Measurements from ENCODE around the gene C3orf80.
A peak's percentile ranks its signal among the peaks of the same experiment; 100 is the strongest.
"Not testable (repeated sequence)": the region's sequence is repeated elsewhere in the genome, so short reads cannot be mapped to it uniquely, and the experiment has no call there.

C3orf80 gene

DNA sequence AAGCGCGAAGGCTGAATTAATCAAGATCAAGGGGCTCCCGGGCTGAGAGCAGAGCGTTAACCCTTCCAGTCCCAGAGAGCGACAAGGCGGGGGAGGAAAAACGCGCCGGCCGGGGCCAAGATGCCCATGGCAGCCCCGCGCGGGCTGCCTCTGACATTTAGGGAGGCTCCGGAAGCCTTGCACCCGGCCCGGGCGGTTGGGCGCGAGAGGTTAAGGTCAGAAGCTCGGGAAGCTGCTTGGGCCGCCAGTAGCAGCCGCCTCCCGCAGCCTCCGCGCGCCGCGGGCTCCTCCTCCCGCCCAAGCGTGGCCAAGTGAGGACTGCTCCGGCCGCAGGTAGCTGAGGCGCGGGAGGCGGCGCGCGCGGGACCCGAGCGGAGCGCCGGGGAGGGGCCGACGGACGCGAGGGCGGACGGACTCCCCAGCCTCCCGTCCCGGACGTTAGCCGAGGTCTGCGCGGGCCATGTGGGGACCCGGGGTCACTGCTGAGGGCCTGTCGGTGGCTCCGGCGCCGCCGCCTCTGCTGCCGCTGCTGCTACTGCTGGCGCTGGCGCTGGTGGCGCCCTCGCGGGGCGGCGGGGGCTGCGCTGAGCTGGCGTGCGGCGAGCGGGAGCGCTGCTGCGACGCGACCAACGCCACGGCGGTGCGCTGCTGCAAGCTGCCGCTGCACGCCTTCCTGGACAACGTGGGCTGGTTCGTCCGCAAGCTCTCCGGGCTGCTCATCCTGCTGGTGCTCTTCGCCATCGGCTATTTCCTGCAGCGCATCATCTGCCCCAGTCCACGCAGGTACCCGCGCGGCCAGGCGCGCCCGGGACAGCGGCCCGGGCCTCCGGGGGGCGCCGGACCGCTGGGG is at the start of gene C3orf80:
C3orf80 (plus strand) TSS at position 247 of the 850 bp plus-strand sequence; CDS start at position 461, 214 bp downstream.
- peak; percentile 83 for DNase-seq (ENCODE audit: low read depth, low spot score)

DNA sequence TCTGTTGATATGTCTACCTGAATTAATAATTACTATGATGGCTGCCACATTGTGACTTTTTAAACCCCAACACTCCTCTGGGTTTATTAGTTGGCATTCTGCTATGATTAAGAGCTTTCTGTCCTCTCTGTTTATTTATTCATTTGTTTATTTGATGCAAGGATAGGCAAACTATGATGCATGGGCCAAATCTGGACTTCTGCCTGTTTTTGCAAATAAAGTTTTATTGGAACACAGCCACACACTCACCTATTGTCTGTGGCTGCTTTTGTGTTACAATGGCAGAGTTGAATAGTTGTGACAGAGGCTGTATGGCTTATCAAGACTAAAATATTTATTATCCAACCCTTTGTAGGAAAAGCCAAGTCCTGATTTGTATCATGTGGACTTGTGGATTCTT is 48.3 kb upstream of the C3orf80 start:
- no peak for DNase-seq (ENCODE audit: low read depth, low spot score)

DNA sequence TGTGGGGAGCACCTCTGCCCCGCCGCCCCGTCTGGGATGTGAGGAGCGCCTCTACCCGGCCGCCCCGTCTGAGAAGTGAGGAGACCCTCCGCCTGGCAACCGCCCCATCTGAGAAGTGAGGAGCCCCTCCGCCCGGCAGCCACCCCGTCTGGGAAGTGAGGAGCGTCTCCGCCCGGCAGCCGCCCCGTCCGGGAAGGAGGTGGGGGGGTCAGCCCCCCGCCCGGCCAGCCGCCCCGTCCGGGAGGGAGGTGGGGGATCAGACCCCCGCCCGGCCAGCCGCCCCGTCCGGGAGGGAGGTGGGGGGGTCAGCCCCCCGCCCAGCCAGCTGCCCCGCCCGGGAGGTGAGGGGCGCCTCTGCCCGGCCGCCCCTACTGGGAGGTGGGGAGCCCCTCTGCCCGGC is 46.6 kb upstream of the C3orf80 start:
- DNase-seq (ENCODE audit: low read depth, low spot score) = not testable (repeated sequence)

DNA sequence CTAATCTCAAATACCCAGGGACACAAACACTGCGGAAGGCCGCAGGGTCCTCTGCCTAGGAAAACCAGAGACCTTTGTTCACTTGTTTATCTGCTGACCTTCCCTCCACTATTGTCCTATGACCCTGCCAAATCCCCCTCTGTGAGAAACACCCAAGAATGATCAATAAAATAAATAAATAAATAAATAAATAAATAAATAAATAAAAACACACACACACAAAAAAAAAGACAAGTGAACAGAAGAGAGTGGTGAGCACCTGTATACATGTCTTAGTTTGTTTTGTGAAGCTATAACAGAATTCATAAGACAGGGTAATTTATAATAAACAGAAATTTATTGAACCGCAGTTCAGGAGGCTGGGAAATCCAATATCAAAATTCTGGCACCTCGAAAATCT is 45.8 kb upstream of the C3orf80 start:
- DNase-seq (ENCODE audit: low read depth, low spot score) = not testable (repeated sequence)

DNA sequence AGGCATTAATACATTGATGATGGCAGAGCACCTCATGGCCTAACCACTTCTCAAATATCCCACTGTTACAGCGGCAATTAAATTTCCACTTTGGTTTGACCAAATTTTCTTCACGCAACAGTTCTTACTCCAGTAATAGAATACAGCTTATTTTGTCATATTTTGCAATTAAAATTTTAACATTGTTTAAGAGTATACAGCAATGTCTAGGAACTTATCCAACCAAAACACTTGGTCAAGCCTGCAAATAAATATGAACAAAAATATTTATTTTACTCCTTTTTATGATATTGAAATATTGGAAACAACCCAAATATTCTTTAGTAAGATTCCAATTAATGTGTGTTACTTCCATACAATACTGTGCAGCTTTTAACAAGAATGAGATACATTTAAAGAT is 45.3 kb upstream of the C3orf80 start:
- DNase-seq (ENCODE audit: low read depth, low spot score) = no peak

DNA sequence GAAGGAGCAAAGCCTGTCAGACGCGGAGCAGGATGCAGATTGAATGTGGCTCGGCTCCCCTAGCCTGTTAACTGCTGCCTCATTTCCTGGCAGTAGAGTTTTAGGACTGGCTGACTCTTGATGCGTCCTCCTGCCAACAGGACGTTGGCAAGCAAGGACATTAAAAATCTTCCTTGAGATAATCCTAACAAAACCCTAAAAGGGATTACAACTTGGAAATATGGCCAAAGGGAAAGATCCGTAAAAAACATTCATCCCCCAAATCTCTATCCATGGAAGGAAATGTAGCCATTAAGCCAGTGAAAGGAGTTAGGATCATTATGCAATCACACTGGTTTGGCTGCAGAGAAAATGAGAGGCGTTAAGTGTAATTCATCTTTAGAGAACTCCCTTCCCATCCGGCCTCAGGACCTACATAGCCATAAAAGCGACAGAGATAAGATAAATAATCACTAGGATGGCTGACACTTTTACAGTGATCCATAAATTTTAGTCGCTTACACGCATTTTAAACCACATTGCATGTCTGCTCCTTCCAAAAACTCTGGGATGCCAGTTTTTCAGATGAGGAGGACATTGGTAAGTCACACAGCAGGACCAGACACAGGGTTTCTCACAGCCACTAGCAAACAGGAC is 44.5 kb upstream of the C3orf80 start:
- DNase-seq (ENCODE audit: low read depth, low spot score) = peak; percentile 3

DNA sequence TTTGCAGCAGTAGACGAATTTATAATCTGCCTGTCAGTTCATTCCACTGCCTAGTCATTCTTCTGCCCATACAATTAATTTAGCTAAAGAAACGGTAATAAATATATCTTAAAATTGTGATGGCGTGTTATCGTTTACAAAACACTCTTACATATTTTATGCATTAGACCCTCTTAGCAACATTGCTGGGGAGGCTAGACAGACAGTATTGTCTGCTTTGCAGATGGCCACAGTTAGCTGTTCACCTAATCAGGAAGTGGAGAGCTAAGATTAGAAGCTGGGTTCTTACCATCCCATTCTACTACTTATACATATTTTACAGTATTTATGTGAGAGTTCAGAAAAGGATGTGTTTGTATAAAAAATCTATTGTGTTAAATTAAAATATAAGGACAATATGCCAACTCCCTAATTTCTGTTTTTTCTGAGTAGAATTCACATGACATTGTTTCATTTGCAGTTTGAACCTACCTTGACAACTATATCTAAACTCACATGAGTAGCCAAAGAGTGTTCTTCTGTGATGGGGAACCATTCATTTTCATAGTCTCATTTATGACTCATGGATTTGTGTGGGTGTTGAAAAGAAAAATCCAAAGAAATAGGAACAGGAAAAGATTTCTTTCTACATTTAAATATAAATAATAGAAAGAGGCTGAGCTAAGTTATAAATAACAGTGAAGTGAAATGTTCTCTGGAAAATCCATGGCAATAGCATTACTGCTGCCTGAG is 41.7 kb upstream of the C3orf80 start:
- no peak for DNase-seq (ENCODE audit: low read depth, low spot score)

DNA sequence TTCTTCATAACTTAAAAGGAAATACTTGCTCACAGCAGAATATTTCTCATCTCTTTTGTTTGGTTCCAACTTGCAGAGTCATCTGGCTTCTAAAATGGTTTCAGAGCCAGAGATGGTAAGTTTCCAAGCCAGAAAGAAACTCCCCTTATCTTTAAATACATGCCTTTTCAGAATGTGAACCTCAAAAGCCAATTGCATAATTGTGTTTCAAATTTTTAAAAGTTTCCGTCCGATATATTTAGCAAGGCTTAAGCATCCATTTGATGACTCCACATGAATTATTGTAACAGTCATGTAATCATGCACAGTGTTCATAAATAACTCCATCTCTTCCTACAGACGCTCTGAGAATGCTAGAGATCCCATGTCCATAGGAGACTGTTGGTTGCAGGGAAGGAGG is 40.6 kb upstream of the C3orf80 start:
- DNase-seq (ENCODE audit: low read depth, low spot score) = no peak

DNA sequence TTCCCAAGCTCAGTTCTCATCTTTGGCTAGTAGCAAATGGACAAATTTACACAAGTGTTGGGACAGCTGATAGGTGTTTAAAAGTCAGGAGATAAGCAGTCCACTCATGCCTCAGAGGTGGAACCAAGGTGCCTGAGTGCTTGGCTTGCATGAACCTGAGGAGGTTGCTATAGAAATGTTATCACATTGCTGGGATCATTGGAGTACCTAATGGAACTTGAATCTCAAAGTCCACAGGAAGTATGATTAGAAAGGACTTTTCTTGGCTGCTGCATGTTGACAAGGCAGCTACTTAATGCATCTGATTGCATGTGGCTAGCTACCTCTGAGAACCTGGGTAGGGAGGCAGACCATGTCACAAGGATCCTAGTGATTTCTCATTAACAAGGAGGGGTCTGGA is 39.5 kb upstream of the C3orf80 start:
- DNase-seq (ENCODE audit: low read depth, low spot score) = no peak

DNA sequence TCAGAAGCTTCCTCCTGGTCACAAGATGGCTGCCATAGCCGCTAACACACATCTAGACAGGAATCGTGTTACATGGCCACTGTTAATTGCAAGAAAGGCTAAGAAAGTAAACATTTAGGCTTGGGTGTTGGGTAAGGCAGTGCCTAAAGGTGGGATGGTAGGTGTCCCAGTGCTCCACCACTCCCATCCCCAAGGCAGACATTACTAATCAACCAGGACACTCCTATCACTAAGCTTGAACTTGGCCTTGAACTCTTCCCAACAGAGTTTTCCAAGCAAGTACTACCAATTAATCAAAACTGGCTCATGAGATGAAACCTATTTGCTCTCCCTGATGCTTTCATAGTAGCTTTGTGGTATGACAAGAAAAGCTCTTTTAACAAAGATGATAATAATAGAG is 37.9 kb upstream of the C3orf80 start:
- no peak for DNase-seq (ENCODE audit: low read depth, low spot score)

DNA sequence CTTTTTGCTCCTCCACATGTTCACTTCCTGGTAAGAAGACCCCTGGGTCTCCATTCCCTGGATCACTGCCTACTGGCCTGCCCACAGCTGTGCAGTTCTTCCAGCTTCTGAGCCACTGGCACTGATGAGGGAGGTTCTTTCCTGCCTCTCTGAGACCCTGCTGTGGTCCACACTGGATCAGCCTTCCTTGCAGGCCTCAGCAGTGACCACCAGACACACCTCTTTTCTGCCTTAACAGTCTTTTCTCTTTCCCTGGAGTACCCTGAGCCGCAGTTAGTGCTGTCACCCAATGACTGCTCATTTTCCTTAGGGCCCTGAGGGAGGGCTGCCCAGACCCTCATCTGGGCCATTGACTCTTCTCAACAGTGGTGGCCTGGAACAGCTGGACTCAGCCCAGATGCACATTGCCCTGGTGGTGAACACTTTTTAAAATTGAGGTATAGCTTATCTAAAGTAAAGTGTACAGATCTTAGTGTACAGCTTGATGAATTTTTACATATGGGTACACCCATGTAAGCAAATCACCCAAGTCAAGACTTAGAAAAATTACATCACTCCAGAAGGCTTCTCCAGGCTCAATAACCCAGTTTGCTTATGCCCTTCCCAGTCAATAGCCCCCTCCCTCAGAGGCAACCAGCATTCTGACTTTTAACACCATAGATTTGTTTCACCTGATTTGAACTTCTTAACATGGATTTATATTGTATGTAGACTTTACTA is 32.8 kb upstream of the C3orf80 start:
- DNase-seq (ENCODE audit: low read depth, low spot score) = no peak

DNA sequence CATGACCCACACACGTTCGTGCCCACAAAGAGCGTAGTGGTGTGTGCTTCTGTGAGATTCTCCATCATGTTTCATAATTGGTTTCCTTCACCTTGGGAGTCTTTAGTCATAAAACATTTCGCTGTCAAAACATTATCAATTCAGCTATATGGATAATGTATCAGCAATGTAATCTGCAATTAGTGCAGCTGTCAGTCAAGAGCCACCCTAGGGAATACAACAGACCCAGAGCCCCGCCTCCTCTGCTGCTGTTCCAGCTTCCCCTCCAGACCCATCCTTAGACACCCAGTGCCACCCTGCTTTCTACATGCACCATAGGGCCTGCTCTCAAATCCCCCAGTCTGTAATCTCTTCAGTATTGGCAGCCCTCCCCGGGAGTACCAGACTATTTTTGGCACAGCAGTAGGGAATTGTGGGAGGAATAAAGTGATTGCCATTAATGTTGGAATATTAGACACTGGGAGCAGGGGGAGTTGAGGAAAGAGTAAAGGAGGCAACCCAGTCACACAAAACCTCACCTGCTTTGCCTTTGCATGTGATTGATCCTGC is 31.5 kb upstream of the C3orf80 start:
- no peak for DNase-seq (ENCODE audit: low read depth, low spot score)

DNA sequence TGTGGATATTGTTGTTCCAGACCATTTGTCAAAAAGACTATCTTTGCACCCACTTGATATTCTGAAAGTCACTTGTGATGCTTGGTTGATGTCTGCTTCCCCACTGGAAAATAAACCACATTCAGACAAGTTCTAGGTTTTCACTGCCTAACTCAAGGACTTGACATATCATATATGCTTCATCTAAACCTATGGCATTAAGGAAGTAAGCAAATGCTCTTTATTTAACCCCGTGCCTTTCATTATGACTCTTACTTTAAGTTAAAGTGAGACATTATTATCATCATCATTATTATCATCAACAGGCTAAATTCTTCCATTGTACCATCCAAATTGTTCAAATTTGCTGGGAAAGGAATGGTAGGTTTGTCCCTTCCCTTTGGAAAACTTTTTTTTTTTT is 30.8 kb upstream of the C3orf80 start:
- no peak for DNase-seq (ENCODE audit: low read depth, low spot score)

DNA sequence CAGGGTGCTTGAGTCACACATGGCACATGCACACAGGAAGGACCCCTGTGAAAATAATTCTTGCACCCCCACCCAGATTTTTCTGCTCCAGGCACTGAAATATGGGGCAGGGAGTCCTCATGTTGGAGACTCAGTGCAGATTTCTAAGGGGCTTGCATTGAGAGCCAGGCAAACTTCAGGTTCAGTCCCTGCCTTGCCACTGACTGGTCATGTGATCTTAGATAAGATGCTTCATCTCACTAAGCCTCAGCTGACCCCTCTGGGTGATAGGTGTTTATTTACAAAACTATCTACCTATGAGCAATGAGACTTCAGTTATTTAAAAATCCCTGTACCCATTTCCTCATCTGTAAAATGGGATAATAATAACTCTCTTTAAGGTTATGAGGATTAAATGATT is 30.1 kb upstream of the C3orf80 start:
- no peak for DNase-seq (ENCODE audit: low read depth, low spot score)

DNA sequence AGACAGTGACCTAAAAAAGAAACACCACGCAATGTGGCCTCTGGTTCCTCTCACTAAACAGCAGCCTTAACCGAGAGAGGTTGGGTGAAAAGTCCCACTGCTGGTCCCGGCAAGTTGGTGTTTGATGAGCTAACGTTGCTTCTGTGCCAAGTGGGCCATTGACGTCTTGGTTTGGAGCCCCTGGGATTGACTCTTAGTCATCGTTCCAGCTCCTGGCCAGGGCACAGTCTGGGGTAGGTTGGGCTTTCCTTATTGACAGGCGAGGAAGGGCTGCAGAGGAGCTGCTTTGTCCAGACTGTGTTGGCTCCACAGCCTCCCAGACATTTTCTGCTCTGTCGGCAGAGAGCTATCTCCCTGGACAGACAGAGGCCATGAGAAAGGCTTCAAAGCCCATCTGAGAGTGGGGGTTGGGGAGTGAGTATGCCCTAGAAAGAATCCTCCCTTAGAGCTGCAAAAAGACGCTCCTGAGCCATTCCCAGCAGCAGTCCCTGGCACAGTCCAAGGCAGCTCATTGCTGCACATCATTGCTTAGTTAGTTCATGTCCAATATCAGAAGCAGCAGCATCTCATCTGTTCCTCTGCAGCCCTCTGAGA is 28.6 kb upstream of the C3orf80 start:
- DNase-seq (ENCODE audit: low read depth, low spot score) = peak; percentile 24

DNA sequence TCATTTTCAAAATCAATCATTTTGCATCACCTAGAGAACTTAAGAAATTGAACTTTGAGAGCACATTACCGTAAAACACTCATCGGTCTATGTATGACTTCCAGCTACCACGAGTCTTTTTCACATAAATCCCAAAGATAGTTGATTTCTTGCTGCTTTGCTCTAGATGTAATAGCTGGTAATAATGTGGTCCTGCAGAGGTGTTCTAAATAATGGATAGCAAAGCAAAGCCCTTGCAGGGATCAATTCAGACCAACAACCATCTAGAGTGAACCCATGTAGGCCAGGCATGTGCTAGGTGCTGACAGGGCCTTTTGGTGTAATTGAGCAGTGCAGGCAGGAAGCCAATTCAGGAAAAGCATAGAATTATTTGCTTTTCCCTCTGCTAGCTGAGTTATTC is 26.1 kb upstream of the C3orf80 start:
- no peak for DNase-seq (ENCODE audit: low read depth, low spot score)

DNA sequence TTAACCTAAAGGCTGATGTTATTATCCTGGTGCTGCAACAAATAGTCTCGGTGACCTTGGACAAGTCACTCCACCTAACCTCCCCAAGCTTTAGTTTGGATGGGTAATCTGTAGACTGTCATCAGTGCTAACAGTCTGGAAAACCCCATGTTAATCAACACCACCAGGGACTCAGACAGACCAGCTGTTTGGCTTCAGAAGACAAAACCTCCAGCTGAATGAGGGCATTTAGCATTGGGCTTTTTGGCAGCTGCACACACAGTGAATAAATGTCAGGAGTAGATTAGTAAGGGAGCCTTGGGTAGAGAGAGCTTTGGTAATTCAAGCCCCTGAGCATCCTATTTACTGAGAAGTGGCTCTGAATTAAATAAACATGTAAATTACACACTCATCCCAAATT is 24.9 kb upstream of the C3orf80 start:
- no peak for DNase-seq (ENCODE audit: low read depth, low spot score)

DNA sequence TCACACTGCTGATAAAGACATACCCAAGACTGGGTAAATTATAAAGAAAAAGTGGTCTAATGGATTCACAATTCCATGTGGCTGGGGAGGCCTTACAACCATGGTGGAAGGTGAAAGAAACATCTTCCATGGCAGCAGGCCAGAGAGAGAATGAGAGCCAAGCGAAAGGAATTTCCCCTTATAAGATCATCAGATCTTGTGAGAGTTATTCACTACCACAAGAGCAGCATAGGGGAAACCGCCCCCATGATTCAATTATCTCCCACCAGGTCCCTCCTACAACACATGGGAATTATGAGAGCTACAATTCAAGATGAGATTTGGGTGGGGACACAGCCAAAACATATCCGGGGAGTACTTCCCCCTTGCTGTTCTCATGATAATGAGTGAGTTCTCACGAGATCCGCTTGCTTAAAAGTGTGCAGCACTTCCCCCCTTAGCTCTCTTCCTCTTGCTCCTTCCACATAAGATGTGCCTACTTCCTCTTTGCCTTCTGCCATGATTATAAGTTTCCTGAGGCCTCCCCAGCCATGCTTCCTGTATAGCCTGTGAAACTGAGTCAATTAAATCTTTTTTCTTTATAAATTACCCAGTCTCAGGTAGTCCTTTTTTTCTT is 20.7 kb upstream of the C3orf80 start:
- DNase-seq (ENCODE audit: low read depth, low spot score) = not testable (repeated sequence)

DNA sequence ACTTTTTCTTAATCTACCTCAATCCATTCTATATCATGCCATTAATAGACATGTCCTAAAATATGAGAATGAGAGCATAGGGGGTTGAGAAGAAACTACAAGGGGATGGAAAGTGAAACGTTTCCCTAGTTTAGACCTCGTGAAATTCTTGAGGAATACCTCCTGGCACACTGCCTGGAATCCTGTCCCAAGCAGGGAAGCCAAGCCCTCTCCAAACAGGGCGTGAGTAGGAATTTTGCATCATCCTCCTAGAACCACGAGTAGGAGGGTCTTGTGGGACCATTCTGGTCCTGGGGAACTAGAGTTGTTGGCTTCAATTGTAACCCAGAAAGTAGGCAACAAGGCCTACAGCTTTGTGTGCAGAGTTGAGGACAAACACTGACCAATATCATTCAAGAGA is 19.6 kb upstream of the C3orf80 start:
- DNase-seq (ENCODE audit: low read depth, low spot score) = no peak

DNA sequence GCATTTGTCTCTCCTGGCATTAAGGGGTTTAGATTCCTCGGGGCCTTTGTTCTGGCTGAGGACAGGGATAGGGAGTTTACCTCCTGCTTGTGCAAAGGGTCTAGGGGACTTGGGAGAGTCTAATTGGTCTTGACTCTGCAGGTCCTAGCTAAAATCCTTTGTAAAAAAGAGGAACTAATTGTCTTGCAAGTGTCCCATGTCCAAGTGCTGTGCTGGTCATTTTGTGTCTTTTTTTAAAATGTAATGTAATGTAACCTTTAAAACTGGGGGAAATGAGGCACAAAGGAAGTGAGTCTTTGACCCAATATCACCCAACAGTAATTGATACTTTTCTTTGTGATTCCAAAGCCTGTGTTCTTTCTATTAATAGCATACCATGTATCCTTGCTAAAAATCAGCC is 14.9 kb upstream of the C3orf80 start:
- no peak for DNase-seq (ENCODE audit: low read depth, low spot score)

DNA sequence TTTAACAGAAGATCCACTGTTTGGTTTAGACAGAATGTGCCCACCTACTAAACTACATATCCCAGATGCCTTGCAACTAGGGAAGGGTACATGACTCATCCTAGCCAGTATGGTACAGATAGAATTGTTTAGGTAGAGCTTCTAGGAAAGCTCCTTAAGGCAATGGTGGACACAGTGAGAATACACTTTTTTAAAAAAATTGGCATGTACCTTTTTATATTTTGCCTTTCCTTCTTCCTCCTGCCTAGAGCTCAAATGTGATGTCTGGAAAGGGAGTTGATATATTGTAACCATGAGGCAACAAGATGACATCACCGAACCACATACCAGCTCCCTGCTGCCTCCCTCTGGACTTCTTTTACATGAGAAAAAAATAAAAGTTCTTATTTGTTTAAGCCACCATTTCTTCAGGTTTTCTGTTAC is 14.4 kb upstream of the C3orf80 start:
- peak; percentile 39 for DNase-seq (ENCODE audit: low read depth, low spot score)

Data from ELF-1 (cell line).